Measurements from ENCODE around the gene MAOA.

The MAOA gene

GRCh38 chrX:43741843-43742573 is 85.9 kb downstream of the MAOA start:
- DNase-seq (no peak), ATAC-seq (ENCODE audit: insufficient read depth, low read depth) (no peak)
- Histone ChIP-seq H3K9me3 (ENCODE audit: insufficient read depth, low read length, severe bottlenecking) (no peaks in the 10 kb centered on the region), H3K9ac (ENCODE audit: low read depth, low read length) (no peak overlapping the region), H2AFZ (ENCODE audit: low read depth, low read length) (no peak overlapping the region), H3K4me1 (ENCODE audit: insufficient read depth, low read length) (no peaks in the 10 kb centered on the region), H3K27ac (ENCODE audit: low read length) (no peak overlapping the region), H3K4me3 (ENCODE audit: low read depth in 1 of 2, low read length in 2 of 2) (no peak overlapping the region), H3K4me2 (ENCODE audit: insufficient read depth, low read length) (no peak overlapping the region), H3K27me3 (ENCODE audit: insufficient read depth, low read length, poor library complexity) (no peaks in the 10 kb centered on the region), H3K79me2 (ENCODE audit: insufficient read depth, low read length) (no peaks in the 10 kb centered on the region), H4K20me1 (ENCODE audit: insufficient read depth, low read length) (no peaks in the 10 kb centered on the region), H3K36me3 (ENCODE audit: insufficient read depth, low read length) (no peaks in the 10 kb centered on the region)
- no peak for TF ChIP-seq CTCF (IDR thresholded peaks at IDR 0.05; ENCODE audit: borderline replicate concordance, extremely low read depth, low read length, poor library complexity, severe bottlenecking)
- no peak for TF ChIP-seq EZH2 (IDR thresholded peaks at IDR 0.05; ENCODE audit: borderline replicate concordance, low read depth, low read length, severe bottlenecking)

- ATAC-seq (ENCODE audit: insufficient read depth, low read depth) (no peak), DNase-seq (no peak)
- TF ChIP-seq CTCF (IDR thresholded peaks at IDR 0.05; ENCODE audit: borderline replicate concordance, extremely low read depth, low read length, poor library complexity, severe bottlenecking) (no peak), EZH2 (IDR thresholded peaks at IDR 0.05; ENCODE audit: borderline replicate concordance, low read depth, low read length, severe bottlenecking) (no peak)
- H3K4me1 ChIP-seq (ENCODE audit: insufficient read depth, low read length), result no peaks in the 10 kb centered on the region
- no peaks in the 10 kb centered on the region for H3K9me3 ChIP-seq (ENCODE audit: insufficient read depth, low read length, severe bottlenecking)
- H3K27ac ChIP-seq (ENCODE audit: low read length), result no peak overlapping the region
- H3K4me2 ChIP-seq (ENCODE audit: insufficient read depth, low read length), result no peak overlapping the region
- no peak overlapping the region for H3K9ac ChIP-seq (ENCODE audit: low read depth, low read length)
- H2AFZ ChIP-seq (ENCODE audit: low read depth, low read length), result no peak overlapping the region
- no peaks in the 10 kb centered on the region for H3K79me2 ChIP-seq (ENCODE audit: insufficient read depth, low read length)
- no peaks in the 10 kb centered on the region for H4K20me1 ChIP-seq (ENCODE audit: insufficient read depth, low read length)
- no peaks in the 10 kb centered on the region for H3K36me3 ChIP-seq (ENCODE audit: insufficient read depth, low read length)
- no peak overlapping the region for H3K4me3 ChIP-seq (ENCODE audit: low read depth in 1 of 2, low read length in 2 of 2)
- no peaks in the 10 kb centered on the region for H3K27me3 ChIP-seq (ENCODE audit: insufficient read depth, low read length, poor library complexity)
Measured at GRCh38 chrX:43743100-43743822, 87.2 kb downstream of the MAOA start.

- no peaks in the 10 kb centered on the region for H3K4me1 ChIP-seq (ENCODE audit: insufficient read depth, low read length)
- DNase-seq (no peak), ATAC-seq (ENCODE audit: insufficient read depth, low read depth) (no peak)
- H3K4me2 ChIP-seq (ENCODE audit: insufficient read depth, low read length), result no peak overlapping the region
- no peak overlapping the region for H2AFZ ChIP-seq (ENCODE audit: low read depth, low read length)
- TF ChIP-seq CTCF (IDR thresholded peaks at IDR 0.05; ENCODE audit: borderline replicate concordance, extremely low read depth, low read length, poor library complexity, severe bottlenecking), result no peak
- no peak for TF ChIP-seq EZH2 (IDR thresholded peaks at IDR 0.05; ENCODE audit: borderline replicate concordance, low read depth, low read length, severe bottlenecking)
- H3K4me3 ChIP-seq (ENCODE audit: low read depth in 1 of 2, low read length in 2 of 2), result no peak overlapping the region
- no peaks in the 10 kb centered on the region for H3K27me3 ChIP-seq (ENCODE audit: insufficient read depth, low read length, poor library complexity)
- H4K20me1 ChIP-seq (ENCODE audit: insufficient read depth, low read length), result no peaks in the 10 kb centered on the region
- H3K9ac ChIP-seq (ENCODE audit: low read depth, low read length), result no peak overlapping the region
- no peaks in the 10 kb centered on the region for H3K36me3 ChIP-seq (ENCODE audit: insufficient read depth, low read length)
- no peak overlapping the region for H3K27ac ChIP-seq (ENCODE audit: low read length)
- H3K9me3 ChIP-seq (ENCODE audit: insufficient read depth, low read length, severe bottlenecking), result no peaks in the 10 kb centered on the region
- no peaks in the 10 kb centered on the region for H3K79me2 ChIP-seq (ENCODE audit: insufficient read depth, low read length)
Measured at GRCh38 chrX:43744284-43744683, 88.2 kb downstream of the MAOA start.

Measured in DND-41 (cell line).